Neural progenitor cell (in vitro differentiated cells): Measurements from ENCODE around the gene SEMA3C. TPM values are rescaled to one million over a fixed set of nuclear protein-coding genes. Genes with fewer than 3 reads are reported as not detected.

ENCODE experiments used
- DNase-seq: peaks from one replicate; pipeline ENCODE4 v3.0.0-alpha.2; 2016; ENCODE audit warnings: low spot score
- H2AFZ ChIP-seq: fragments of 200-600 bp; sonication (generic); replicated peaks from 2 replicates; pipeline ENCODE4 v1.6.1; 2016; ENCODE audit warnings: antibody characterized with exemption
- H3F3A ChIP-seq: fragments of 200-600 bp; sonication (generic); 2 replicates; pipeline ENCODE4 v1.6.1; 2016; ENCODE audit warnings: antibody characterized with exemption, low read depth
- H3K27ac ChIP-seq: fragments of 200-600 bp; sonication (generic); 2 replicates; pipeline ENCODE4 v1.5.1; 2016; ENCODE audit warnings: mild to moderate bottlenecking
- H3K27me3 ChIP-seq: fragments of 200-600 bp; sonication (generic); 2 replicates; pipeline ENCODE4 v1.6.1; 2016; ENCODE audit warnings: mild to moderate bottlenecking, moderate library complexity
- H3K36me3 ChIP-seq: fragments of 200-600 bp; sonication (generic); 2 replicates; pipeline ENCODE4 v1.5.1; 2016
- H3K4me1 ChIP-seq: fragments of 200-600 bp; sonication (generic); 2 replicates; pipeline ENCODE4 v1.6.1; 2016; ENCODE audit warnings: mixed run types
- H3K4me2 ChIP-seq: fragments of 200-600 bp; sonication (generic); 2 replicates; pipeline ENCODE4 v1.6.1; 2016
- H3K4me3 ChIP-seq: fragments of 200-600 bp; sonication (generic); 2 replicates; pipeline ENCODE4 v1.5.1; 2016
- H3K79me2 ChIP-seq: fragments of 200-600 bp; sonication (generic); 2 replicates; pipeline ENCODE4 v1.6.1; 2016; ENCODE audit warnings: low read depth
- H3K9ac ChIP-seq: fragments of 200-600 bp; sonication (generic); 2 replicates; pipeline ENCODE4 v1.6.1; 2016
- H3K9me3 ChIP-seq: fragments of 200-600 bp; sonication (generic); 2 replicates; pipeline ENCODE4 v1.5.1; 2016; ENCODE audit warnings: low read depth
- H4K20me1 ChIP-seq: fragments of 200-600 bp; sonication (generic); 2 replicates; pipeline ENCODE4 v1.6.1; 2016; ENCODE audit warnings: low read depth
- H3K27ac Mint-ChIP-seq: 3 replicates; pipeline ENCODE4 v1.8.0; 2021; ENCODE audit warnings: mixed read lengths
- H3K27me3 Mint-ChIP-seq: 2 replicates; pipeline ENCODE4 v1.8.0; 2022; ENCODE audit warnings: low read depth, mild to moderate bottlenecking, inconsistent platforms, moderate library complexity, mixed read lengths; ENCODE audit not compliant: insufficient read depth
- H3K36me3 Mint-ChIP-seq: 3 replicates; pipeline ENCODE4 v1.8.0; 2021; ENCODE audit warnings: mixed read lengths
- H3K4me1 Mint-ChIP-seq: 3 replicates; pipeline ENCODE4 v1.8.0; 2021; ENCODE audit warnings: mixed read lengths
- H3K4me3 Mint-ChIP-seq: 3 replicates; pipeline ENCODE4 v1.8.0; 2021; ENCODE audit warnings: mild to moderate bottlenecking, moderate library complexity, mixed read lengths
- H3K9me3 Mint-ChIP-seq: 3 replicates; pipeline ENCODE4 v1.8.0; 2020; ENCODE audit warnings: mixed read lengths
- EZH2 ChIP-seq: fragments of 200-600 bp; sonication (generic); IDR thresholded peaks from 2 replicates; pipeline ENCODE4 v1.6.1; 2017; ENCODE audit warnings: antibody characterized with exemption, mild to moderate bottlenecking, moderate library complexity
- EZH2phosphoT487 ChIP-seq: fragments of 200-600 bp; sonication (generic); IDR thresholded peaks from 2 replicates; pipeline ENCODE4 v1.6.1; 2017; ENCODE audit warnings: antibody characterized with exemption
- total RNA-seq: library from RNA; depleted of rRNA; stranded (reverse); fragments of >200 nt; gene quantifications from 2 replicates; pipeline ENCODE4 v1.2.3, GENCODE V29; 2015; ENCODE audit warnings: low replicate concordance
- TF ChIP-seq, protein P1 (sequence below): fragments of 200-600 bp; sonication (generic); IDR thresholded peaks from 2 replicates; pipeline ENCODE4 v1.5.1; 2017; ENCODE audit warnings: antibody characterized with exemption, mild to moderate bottlenecking

Gene SEMA3C
- total RNA-seq, 1 donor from 2014 or later = 0.54 TPM

DNA sequence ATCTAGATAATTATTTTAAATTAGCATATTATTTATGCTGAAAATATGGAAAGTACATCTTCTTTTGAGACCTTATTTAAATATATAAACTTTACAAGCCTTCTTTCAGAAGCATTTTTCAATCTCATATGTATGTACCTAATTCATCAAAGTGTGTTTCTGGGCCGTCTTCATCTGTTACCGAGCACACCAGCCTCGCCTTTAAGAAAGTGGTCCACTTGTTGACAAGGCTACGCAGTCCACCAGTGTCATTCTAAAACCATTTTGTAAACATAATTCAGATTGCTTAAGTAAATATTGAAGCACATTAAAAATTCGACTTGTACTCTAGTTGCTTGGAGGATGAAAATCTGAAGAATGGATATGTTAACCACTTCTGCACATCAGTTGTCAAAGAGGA, 116.3 kb downstream of the SEMA3C start:
- Histone ChIP-seq H3K4me3 (no peak overlapping the region), H3K4me1 (no peaks in the 10 kb centered on the region), H3K4me2 (no peak overlapping the region), H2AFZ (no peak overlapping the region), H3K9me3 (no peaks in the 10 kb centered on the region), H3K27me3 (no peaks in the 10 kb centered on the region), H3K36me3 (no peaks in the 10 kb centered on the region), H4K20me1 (no peaks in the 10 kb centered on the region), H3K27ac (no peak overlapping the region), H3F3A (no peaks in the 10 kb centered on the region), H3K9ac (no peak overlapping the region), H3K79me2 (no peaks in the 10 kb centered on the region)
- no peak for TF ChIP-seq EZH2phosphoT487
- TF ChIP-seq, protein P1, sequence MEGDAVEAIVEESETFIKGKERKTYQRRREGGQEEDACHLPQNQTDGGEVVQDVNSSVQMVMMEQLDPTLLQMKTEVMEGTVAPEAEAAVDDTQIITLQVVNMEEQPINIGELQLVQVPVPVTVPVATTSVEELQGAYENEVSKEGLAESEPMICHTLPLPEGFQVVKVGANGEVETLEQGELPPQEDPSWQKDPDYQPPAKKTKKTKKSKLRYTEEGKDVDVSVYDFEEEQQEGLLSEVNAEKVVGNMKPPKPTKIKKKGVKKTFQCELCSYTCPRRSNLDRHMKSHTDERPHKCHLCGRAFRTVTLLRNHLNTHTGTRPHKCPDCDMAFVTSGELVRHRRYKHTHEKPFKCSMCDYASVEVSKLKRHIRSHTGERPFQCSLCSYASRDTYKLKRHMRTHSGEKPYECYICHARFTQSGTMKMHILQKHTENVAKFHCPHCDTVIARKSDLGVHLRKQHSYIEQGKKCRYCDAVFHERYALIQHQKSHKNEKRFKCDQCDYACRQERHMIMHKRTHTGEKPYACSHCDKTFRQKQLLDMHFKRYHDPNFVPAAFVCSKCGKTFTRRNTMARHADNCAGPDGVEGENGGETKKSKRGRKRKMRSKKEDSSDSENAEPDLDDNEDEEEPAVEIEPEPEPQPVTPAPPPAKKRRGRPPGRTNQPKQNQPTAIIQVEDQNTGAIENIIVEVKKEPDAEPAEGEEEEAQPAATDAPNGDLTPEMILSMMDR = no peak
- Mint-ChIP-seq H3K4me3 (no peak overlapping the region), H3K27ac (no peak overlapping the region), H3K36me3 (no peaks in the 10 kb centered on the region), H3K27me3 (no peaks in the 10 kb centered on the region), H3K4me1 (peaks cover 9% of the 10 kb centered on the region), H3K9me3 (no peaks in the 10 kb centered on the region)
- no peak for DNase-seq

DNA sequence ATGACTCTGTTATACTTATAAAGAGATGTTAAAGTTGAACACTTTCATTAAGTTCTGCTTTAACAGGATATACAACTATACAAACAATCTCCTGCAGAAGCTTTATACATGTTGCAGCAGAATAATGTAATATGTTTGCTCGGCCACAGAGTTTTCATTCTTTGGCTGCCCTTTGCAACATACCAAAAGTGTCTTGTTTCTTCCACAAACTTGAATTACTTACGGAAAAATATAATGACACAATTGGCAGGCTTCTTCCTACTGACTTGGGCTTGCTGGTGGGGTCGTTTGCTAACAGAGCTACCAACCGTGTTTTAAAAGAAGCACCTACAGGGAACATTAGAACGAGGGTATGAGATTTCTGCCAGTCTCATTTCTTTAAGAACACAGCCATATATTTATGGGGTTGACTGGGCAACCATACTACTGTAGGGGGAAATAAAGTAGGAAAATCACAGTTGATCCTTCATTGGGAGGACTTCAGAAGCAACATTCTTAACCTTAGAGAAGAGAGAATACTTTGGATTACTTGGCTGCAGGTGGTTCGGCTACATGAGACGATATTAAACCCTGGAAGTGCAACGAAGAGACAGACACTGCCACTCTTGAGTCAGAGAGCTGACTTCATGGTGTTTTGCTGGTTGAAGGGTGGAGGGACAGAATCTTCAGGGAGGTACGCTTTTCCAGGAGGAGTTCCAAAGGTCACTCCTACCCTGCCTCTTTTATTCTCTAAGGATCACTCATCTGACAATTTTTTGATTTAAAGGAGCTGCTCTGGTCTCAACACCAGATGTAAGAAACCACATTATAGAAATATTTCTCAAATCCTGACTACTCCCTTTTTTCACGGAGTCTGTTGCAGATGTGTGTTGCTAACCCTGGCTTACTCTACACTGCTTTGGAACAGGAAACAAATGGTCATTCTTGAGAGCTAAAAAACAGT, 123.9 kb downstream of the SEMA3C start:
- DNase-seq = no peak
- no peak overlapping the region for H3K4me3 ChIP-seq
- H3K79me2 ChIP-seq = no peaks in the 10 kb centered on the region
- Mint-ChIP-seq H3K4me1 (peaks cover 4% of the 10 kb centered on the region), H3K27ac (no peak overlapping the region), H3K36me3 (no peaks in the 10 kb centered on the region), H3K4me3 (no peak overlapping the region), H3K27me3 (peaks cover 2% of the 10 kb centered on the region), H3K9me3 (no peaks in the 10 kb centered on the region)
- H3K4me1 ChIP-seq = no peaks in the 10 kb centered on the region
- no peaks in the 10 kb centered on the region for H3K27me3 ChIP-seq
- no peak overlapping the region for H3K27ac ChIP-seq
- no peak overlapping the region for H3K9ac ChIP-seq
- H3K4me2 ChIP-seq = no peak overlapping the region
- no peaks in the 10 kb centered on the region for H4K20me1 ChIP-seq
- H3K9me3 ChIP-seq = no peaks in the 10 kb centered on the region
- H2AFZ ChIP-seq = no peak overlapping the region
- H3K36me3 ChIP-seq = no peaks in the 10 kb centered on the region
- TF ChIP-seq EZH2 (no peak), EZH2phosphoT487 (no peak)
- TF ChIP-seq, protein P1 = no peak
- H3F3A ChIP-seq = no peaks in the 10 kb centered on the region

DNA sequence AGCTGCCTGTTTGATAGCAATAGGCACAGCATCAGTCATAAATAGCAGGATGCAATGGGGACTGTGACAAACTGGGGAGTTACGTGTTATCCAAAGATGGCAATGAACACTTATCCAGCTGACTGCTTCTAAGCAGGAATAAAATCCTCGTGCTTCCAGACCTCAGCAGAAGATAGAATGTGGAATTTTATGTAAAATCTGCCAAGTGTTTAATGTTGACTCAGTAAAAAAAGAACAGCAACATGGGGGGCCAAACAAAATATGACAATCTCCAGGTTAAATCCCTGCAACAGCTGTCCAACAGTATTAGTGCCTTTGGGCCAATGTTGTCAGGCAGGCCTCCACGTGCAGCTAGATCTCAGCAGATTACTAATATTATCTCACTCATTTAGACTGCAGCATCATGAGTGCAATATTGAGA, 127.3 kb downstream of the SEMA3C start:
- Histone ChIP-seq H3K79me2 (no peaks in the 10 kb centered on the region), H2AFZ (no peak overlapping the region), H4K20me1 (no peaks in the 10 kb centered on the region), H3K9me3 (no peaks in the 10 kb centered on the region), H3K27ac (no peak overlapping the region), H3K4me2 (no peak overlapping the region), H3K4me1 (no peaks in the 10 kb centered on the region), H3F3A (no peaks in the 10 kb centered on the region), H3K36me3 (no peaks in the 10 kb centered on the region), H3K9ac (no peak overlapping the region), H3K4me3 (no peak overlapping the region), H3K27me3 (no peaks in the 10 kb centered on the region)
- peaks cover 2% of the 10 kb centered on the region for H3K27me3 Mint-ChIP-seq
- TF ChIP-seq, protein P1 = no peak
- TF ChIP-seq EZH2phosphoT487 (no peak), EZH2 (no peak)
- peaks cover 10% of the 10 kb centered on the region for H3K36me3 Mint-ChIP-seq
- no peaks in the 10 kb centered on the region for H3K9me3 Mint-ChIP-seq
- no peak for DNase-seq
- peaks cover 4% of the 10 kb centered on the region for H3K4me1 Mint-ChIP-seq
- no peak overlapping the region for H3K4me3 Mint-ChIP-seq
- H3K27ac Mint-ChIP-seq = no peak overlapping the region
